HG02870 (cell line): ENCODE results near the gene UBA7.
"Not testable (repeated sequence)": the region's sequence is repeated elsewhere in the genome, so short reads cannot be mapped to it uniquely, and the experiment has no call there.

Experiments used
- ATAC-seq: cut with Tn5 transposase; IDR thresholded peaks from one replicate; pipeline ENCODE4 v1.9.1; 2021; ENCODE audit warnings: mild to moderate bottlenecking, moderate library complexity; ENCODE audit not compliant: unreplicated experiment

UBA7 gene

GRCh38 chr3:49813497-49814174, at the start of gene UBA7:
Gene UBA7 (minus strand): TSS chr3:49813953. CDS start chr3:49813787, 166 bp downstream.
- ATAC-seq = no peak

GRCh38 chr3:49859576-49860305, 46.0 kb upstream of the UBA7 start:
- no peak for ATAC-seq

GRCh38 chr3:49856181-49857005, 42.6 kb upstream of the UBA7 start, which contains the start of gene TRAIP:
Gene TRAIP (minus strand): TSS chr3:49856564. CDS start chr3:49856453, 111 bp downstream.
- peak; percentile 92 for ATAC-seq

- no peak for ATAC-seq
Measured at GRCh38 chr3:49855662-49856061, 41.9 kb upstream of the UBA7 start.

GRCh38 chr3:49845694-49846093, 31.9 kb upstream of the UBA7 start:
- ATAC-seq = no peak

GRCh38 chr3:49844464-49845183, 30.9 kb upstream of the UBA7 start:
- no peak for ATAC-seq

- no peak for ATAC-seq
Measured at GRCh38 chr3:49842843-49843517, 29.2 kb upstream of the UBA7 start.

- no peak for ATAC-seq
Measured at GRCh38 chr3:49841806-49842205, 28.1 kb upstream of the UBA7 start.

GRCh38 chr3:49841126-49841696, 27.5 kb upstream of the UBA7 start:
- ATAC-seq = no peak

- ATAC-seq = no peak
Measured at GRCh38 chr3:49840388-49840787, 26.6 kb upstream of the UBA7 start.

- ATAC-seq = no peak
Measured at GRCh38 chr3:49839193-49839809, 25.5 kb upstream of the UBA7 start.

GRCh38 chr3:49831341-49831740, 17.6 kb upstream of the UBA7 start:
- no peak for ATAC-seq

GRCh38 chr3:49826016-49826415, 12.3 kb upstream of the UBA7 start:
- ATAC-seq = no peak

- ATAC-seq = not testable (repeated sequence)
Measured at GRCh38 chr3:49823131-49823530, 9.4 kb upstream of the UBA7 start.

- ATAC-seq = no peak
Measured at GRCh38 chr3:49812916-49813496, 747 bp downstream of the UBA7 start.

- ATAC-seq = no peak
Measured at GRCh38 chr3:49807431-49808114, 6.2 kb downstream of the UBA7 start.

GRCh38 chr3:49806850-49807249, 6.9 kb downstream of the UBA7 start:
- ATAC-seq = no peak

GRCh38 chr3:49805897-49806701, 7.7 kb downstream of the UBA7 start:
- ATAC-seq = no peak
